ENCODE results near the gene CISTR.

DNA sequence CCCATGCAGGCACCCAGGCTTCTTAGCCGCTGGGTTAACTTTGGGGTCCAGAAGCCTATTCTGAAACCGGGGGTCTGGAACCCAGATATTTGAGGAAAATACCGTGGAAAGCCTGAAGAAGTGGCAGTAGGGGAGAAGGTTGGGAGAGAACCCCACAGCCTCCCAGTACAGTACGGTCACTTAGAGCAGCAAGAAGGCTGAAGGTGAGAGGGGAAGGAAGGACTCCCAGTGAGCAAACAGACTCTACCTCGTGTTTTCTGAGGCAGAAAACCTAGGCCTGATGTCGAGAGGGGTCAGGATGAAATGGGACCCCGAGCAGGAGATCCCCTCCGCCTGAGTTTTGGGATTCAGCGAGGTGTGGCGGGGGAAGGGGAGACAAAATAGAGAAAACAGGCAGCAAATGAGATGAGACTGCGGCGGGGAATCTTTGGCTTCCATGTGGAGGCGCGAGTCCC, 13.8 kb downstream of the CISTR start:
- TF ChIP-seq, protein P1, sequence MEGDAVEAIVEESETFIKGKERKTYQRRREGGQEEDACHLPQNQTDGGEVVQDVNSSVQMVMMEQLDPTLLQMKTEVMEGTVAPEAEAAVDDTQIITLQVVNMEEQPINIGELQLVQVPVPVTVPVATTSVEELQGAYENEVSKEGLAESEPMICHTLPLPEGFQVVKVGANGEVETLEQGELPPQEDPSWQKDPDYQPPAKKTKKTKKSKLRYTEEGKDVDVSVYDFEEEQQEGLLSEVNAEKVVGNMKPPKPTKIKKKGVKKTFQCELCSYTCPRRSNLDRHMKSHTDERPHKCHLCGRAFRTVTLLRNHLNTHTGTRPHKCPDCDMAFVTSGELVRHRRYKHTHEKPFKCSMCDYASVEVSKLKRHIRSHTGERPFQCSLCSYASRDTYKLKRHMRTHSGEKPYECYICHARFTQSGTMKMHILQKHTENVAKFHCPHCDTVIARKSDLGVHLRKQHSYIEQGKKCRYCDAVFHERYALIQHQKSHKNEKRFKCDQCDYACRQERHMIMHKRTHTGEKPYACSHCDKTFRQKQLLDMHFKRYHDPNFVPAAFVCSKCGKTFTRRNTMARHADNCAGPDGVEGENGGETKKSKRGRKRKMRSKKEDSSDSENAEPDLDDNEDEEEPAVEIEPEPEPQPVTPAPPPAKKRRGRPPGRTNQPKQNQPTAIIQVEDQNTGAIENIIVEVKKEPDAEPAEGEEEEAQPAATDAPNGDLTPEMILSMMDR (IDR thresholded peaks at IDR 0.05; ENCODE audit: low read length), result no peak
- TF ChIP-seq EZH2 (IDR thresholded peaks at IDR 0.05; ENCODE audit: borderline replicate concordance, low read length), result no peak
